Measurements from ENCODE around the gene OR2A2. TPM values are rescaled to one million over a fixed set of nuclear protein-coding genes. Genes with fewer than 3 reads are reported as not detected.

Gene OR2A2
- total and polyA plus RNA-seq, 2 donors (not counting 3 experiments of a cell fraction or from before 2014, with no cell fraction given) = not detected

GRCh38 chr7:144100607-144101006, 8.8 kb upstream of the OR2A2 start:
- Histone ChIP-seq H3K27ac (ENCODE audit: insufficient read depth, low read depth, low read length) (no peak overlapping the region), H4K20me1 (replicated peaks; ENCODE audit: control insufficient read depth, extremely low read depth, insufficient read depth, low read length) (no peaks in the 10 kb centered on the region), H3K36me3 (ENCODE audit: control insufficient read depth in 2 of 2, extremely low read depth in 1 of 2, insufficient read depth in 2 of 2, low read length in 2 of 2) (no peaks in the 10 kb centered on the region), H3K4me1 (ENCODE audit: control insufficient read depth, extremely low read depth, insufficient read depth, low read length) (no peaks in the 10 kb centered on the region), H2AFZ (ENCODE audit: low read depth, low read length) (no peak overlapping the region), H3K4me3 (replicated peaks in 1 of 3; ENCODE audit: insufficient read depth in 1 of 3, low read depth in 1 of 3, low read length in 3 of 3) (no peak overlapping the region), H3K9ac (replicated peaks; ENCODE audit: extremely low read depth, insufficient read depth, low read length) (no peak overlapping the region), H3K9me1 (replicated peaks; ENCODE audit: control insufficient read depth, extremely low read depth, insufficient read depth, low read length) (no peaks in the 10 kb centered on the region), H3K9me3 (replicated peaks; ENCODE audit: control insufficient read depth, insufficient read depth, low read length) (no peaks in the 10 kb centered on the region), H3K79me2 (ENCODE audit: control insufficient read depth, insufficient read depth, low read length) (no peaks in the 10 kb centered on the region), H3K27me3 (ENCODE audit: control insufficient read depth in 2 of 2, insufficient read depth in 2 of 2, low read length in 2 of 2) (peaks cover 2 to 3% of the 10 kb centered on the region in 2 experiments), H3K4me2 (ENCODE audit: insufficient read depth, low read length) (no peak overlapping the region)
- ChIA-PET CTCF (no interaction called here), POLR2A (no interaction called here)
- intact Hi-C loops (cut with micrococcal nuclease) = no loop called here
- FAIRE-seq (no peak), DNase-seq (ENCODE audit: low read depth, low spot score) (no peak)
- dilution Hi-C loops (cut with MboI; ENCODE audit: extremely low pct_ligation_motif_present, low sequenced_read_pairs) = no loop called here
- TF ChIP-seq JUN (IDR thresholded peaks at IDR 0.05; ENCODE audit: borderline replicate concordance, insufficient read depth, insufficient read length, low read depth) = no peak
- no peak for TF ChIP-seq MYC (IDR thresholded peaks at IDR 0.05; ENCODE audit: low read depth, low read length)
- no peak for TF ChIP-seq FOS (IDR thresholded peaks at IDR 0.05; ENCODE audit: borderline replicate concordance, insufficient read depth, low read length)
- TF ChIP-seq EZH2 (IDR thresholded peaks at IDR 0.05; ENCODE audit: borderline replicate concordance, low read depth, low read length, severe bottlenecking) = no peak
- no peak for TF ChIP-seq POLR2A (IDR thresholded peaks at IDR 0.05; ENCODE audit: low read depth, low read length)
- TF ChIP-seq CTCF (IDR thresholded peaks at IDR 0.05; ENCODE audit: extremely low read depth in 1 of 2, insufficient read depth in 1 of 2, low read depth in 1 of 2, low read length in 2 of 2) = no peak
- no peak for TF ChIP-seq GATA2 (IDR thresholded peaks at IDR 0.05; ENCODE audit: insufficient read depth, insufficient read length, low read depth, low read length)
- TF ChIP-seq MAX (IDR thresholded peaks at IDR 0.05; ENCODE audit: insufficient read depth, insufficient read length) = no peak
- no peak for TF ChIP-seq POLR2AphosphoS5 (IDR thresholded peaks at IDR 0.05; ENCODE audit: insufficient read depth, low read depth, low read length)
- BruUV-seq (replicated peaks) = no TSS peak

All from endothelial cell of umbilical vein (primary cell).